Dermis blood vessel endothelial cell (primary cell): ENCODE data around the gene TUBB2B. TPM values are rescaled to one million over a fixed set of nuclear protein-coding genes. Genes with fewer than 3 reads are reported as not detected.

Experiments used
- DNase-seq: peaks from one replicate; pipeline ENCODE4 v3.0.0; 2010
- total RNA-seq: library from RNA; depleted of rRNA; stranded (reverse); fragments of >200 nt; gene quantifications from 2 replicates; pipeline ENCODE4 v1.2.3, GENCODE V29; 2014

TUBB2B gene
- total RNA-seq, 1 donor from 2014 or later, result 9.7 TPM

DNA sequence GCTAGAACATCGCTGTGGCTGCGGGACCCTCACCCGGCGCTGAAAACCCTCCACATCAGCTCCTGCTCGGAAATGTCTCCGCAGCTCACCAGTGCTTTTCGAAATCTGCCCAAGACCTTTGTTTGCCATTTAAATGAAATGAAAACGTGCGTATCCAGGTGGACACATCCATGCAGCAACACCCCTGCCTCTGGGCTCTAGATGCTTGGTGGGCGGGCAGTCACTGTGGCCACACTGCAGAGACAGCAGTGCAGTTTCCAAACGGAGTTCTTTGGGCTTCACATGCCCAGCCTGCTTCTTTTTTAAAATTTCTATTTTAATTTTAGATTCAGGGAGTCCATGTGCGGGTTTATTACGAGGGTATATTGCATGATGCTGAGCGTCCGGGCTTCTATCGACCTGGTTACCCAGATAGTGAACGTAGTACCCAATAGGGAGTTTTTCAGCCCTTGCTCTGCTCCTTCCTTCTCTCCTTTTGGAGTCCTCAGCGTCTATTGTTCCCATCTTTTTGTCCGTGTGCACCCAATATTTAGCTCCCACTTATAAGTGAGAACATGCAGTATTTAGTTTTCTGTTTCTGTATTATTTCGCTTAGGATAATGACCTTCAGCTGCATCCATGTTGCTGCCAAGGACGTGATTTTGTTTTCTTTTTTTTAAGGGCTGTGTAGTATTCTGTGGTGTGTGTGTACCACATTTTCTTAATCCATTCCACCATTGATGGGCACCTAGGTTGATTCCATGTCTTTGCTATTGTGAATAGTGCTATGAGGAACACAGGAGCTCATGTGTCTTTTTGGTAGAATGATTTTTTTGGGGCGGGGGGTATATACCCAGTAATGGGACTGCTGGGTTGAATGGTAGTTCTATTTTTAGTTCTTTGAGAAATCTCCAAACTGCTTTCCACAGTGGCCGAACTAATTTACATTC lies 4.8 kb upstream of the TUBB2B start:
- no peak for DNase-seq

DNA sequence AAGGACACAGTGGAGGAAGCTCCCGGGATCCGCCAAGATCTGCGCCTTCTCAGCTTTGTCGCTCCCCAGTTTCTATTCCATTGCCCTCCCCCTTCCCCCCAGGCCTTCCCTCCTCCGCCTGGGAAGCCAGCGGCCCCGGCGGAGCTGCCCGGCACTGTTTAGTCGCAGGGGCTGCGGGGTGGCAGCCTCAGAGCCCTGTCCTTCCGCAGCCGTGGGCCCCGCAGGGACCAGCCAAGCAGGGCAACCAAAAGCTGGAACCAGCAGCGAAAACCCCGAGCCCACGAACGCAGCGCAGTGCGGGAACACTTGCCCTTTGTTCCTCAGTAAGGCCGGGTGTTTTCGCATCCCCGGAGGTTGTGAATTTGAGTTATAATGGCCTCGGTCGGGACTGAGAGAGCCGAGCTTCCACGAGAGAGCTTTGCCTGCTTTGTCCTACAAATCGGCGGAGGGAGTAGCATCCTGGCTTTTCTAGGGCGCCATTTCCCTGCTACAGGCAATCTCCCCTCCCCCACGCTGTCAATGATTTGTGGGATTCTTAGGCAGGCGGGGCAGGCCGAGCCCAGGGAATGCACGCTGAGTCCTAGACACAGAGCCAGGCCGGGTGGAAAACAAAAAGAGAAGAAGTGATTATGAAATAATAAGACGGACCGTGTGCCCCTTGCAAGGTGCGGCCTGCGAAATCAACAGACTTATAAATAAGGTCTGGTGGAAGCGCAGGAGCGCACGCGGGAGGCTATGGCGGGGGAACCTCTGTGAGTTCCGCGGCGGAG lies 4.0 kb upstream of the TUBB2B start:
- DNase-seq, result peak; percentile 65

- peak; percentile 41 for DNase-seq
Observed at GRCh38 chr6:3230900-3231246, 3.4 kb upstream of the TUBB2B start.

- no peak for DNase-seq
Observed at GRCh38 chr6:3230256-3230882, 2.9 kb upstream of the TUBB2B start.

DNA sequence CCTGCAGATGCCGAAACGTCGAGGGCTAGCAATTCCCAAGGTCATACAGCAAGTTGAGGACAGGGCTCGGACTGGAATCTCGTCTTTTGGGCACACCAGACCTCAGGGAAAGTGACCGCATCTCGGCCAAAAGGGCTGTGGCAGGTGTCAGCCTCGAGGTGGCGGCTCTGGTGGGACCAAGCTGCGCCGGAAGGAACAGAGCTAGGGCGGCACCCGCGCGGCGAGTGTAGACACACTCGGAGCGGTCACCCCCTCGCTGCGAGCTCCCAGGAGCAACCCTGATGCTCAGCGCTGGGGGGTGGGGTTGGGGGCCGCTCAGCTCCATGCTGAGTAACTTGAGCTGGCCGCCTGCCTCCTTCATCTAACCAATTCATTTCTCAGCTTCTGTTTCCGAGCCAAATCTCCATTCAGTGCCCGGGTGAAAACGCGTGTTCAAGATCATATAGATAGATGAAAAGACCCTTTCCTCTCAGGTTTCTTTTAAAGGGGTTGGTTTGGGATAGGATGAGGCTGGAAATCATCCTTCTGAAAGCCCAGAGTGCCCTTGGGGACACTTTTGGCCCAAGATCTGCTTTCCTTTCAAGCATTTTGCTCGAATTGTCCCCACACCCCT lies 2.2 kb upstream of the TUBB2B start:
- no peak for DNase-seq

GRCh38 chr6:3228771-3229565 lies 1.5 kb upstream of the TUBB2B start:
- no peak for DNase-seq

- no peak for DNase-seq
Observed at GRCh38 chr6:3228046-3228671, 706 bp upstream of the TUBB2B start.

DNA sequence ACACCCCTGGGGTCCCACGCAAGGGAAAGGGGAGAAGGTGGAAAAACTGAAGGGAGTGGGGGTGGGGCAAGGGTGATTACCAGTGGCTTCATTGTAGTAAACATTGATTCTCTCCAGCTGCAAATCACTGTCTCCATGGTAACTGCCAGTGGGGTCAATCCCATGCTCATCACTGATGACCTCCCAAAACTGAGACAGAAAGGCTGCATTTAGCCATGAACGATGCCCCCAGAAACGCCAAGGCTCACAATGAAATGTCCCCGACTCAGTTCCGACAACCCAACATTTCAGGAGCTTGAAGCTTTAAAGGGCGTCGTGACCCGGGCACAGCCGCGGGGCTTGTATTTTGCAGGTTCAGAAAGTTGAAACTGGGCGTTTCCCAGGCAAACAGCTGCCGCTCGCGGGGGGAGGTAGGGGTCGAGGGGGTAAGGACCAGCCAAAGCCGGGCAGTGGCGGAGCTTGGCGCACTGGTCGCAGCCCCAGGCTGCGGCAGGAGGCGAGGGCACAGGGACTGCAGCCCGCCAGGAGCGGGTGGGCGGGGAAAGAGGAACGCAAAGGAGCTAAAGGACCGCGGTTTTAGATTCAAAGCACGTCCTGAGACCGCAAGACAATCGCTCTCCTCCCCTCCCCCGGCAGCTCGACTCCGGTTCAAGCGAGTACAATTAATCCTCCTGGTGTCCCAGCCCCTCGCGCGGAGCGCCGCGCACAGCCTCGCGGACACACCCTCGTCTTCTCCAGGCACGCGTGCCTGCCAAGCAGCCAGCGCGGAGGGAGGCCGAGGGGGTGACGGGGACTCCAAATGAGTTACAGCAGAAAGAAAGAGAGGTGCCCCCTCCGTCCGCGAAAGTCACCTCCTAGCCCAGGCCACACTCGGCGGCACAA lies 731 bp downstream of the TUBB2B start:
- peak; percentile 24 for DNase-seq

DNA sequence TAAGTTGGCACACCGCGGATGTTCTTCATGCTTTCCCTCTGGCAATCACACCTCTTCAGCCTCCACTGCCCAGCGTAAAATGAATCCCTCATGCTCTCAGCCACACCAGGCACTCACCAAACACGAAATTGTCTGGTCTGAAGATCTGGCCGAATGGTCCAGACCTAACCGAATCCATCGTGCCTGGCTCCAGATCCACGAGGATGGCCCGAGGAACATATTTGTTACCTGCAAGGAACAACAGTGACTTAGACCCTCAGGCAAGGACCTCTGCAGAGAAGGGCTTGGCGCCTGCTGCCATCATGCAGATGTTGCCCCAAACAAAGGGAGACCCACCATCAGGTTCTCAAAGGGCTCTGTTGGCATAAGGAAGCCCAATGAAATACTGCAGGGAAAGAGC lies 1.4 kb downstream of the TUBB2B start:
- DNase-seq, result no peak

GRCh38 chr6:3222506-3223038 lies 4.9 kb downstream of the TUBB2B start:
- DNase-seq, result no peak

DNA sequence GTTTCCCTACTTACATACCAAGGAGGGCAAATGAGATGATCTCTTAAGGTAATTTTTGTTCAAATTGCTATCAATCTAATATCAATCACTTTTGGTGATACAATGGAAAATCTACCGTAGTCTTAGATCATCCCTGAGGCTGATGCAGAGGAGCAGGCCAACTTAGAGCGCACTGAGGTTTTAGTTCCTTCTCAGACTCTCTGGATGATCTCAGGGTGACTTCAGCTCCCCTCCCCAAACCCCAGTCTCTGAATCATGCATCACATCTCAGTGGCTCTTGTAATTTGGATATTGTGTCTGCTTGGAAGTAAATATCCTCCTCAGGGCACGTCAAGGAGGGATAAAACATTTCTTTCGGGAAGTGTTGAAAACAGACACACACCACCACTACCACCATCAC lies 5.9 kb downstream of the TUBB2B start:
- DNase-seq, result no peak

GRCh38 chr6:3220366-3220765 lies 7.1 kb downstream of the TUBB2B start:
- DNase-seq, result no peak

DNA sequence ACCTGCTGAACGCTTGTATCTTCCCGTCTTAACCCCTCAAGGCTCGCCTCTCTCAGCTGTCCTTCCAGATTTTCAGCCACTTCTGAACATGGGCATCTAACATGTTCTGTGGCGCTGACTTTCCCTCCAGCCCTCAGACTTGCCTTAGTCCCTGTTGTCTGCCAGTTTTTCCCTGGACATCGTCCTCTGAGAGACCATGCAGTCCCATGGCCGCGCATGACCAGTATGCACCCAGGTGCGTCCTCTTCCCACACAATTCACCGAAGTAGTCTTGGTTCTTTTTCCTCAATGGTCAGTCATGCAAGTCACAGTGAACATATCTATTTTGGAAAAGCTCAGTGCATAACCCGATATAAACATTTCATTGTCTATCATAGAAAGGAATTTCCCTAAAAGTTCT lies 9.2 kb downstream of the TUBB2B start:
- DNase-seq, result no peak

- DNase-seq, result no peak
Observed at GRCh38 chr6:3217286-3217685, 10.2 kb downstream of the TUBB2B start.

DNA sequence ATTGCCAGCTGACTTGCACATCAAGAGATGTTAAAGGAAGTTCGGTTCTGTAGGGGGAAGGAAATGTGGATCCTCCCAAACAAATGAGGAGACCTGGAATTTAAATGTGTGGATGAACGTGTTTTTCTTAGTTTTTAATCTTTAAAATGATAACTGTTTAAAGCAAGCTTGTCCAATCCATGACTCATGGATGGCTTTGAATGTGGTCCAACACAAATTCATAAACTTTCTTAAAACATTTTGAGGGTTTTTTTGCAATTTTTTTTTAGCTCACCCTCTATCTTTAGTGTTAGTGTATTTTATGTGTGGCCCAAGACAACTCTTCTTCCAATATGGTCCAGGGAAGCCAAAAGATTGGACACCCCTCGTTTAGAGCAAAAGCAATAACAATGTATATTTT lies 12.6 kb downstream of the TUBB2B start:
- no peak for DNase-seq

DNA sequence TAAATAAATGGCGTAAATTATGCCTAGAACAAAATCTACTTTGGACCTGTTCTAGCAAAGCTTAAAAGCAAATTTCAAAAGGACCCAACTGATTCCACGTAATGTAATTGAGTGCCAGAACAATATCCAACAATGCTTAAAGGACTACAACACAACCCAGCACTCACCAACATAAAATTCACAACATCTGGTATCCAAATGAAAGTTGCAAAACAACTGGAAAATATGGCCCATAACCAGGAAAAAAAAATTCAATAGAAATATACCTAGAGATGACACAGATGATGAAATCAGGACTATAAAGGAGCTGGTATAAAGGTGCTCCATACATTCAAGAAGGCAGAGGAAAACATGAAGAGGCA lies 14.1 kb downstream of the TUBB2B start:
- no peak for DNase-seq

DNA sequence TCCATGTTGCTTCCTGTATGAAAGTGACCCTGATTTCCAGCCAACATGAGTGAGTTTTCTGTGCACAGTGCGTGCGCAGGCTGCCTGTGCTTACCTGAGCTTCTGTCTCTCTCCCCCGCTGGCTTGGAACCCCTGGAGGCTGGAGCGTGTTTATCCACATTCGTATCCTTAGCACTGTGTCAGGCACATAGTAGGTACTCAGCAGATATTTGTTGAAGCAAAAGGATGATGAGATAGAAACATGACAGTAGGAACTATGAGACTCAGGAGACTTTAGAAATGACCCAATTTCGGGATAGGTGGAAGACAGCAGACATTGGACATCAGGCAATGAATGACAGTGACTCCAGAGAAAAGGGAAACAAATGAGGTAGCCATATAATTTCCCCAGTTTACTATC lies 15.2 kb downstream of the TUBB2B start:
- DNase-seq, result no peak

DNA sequence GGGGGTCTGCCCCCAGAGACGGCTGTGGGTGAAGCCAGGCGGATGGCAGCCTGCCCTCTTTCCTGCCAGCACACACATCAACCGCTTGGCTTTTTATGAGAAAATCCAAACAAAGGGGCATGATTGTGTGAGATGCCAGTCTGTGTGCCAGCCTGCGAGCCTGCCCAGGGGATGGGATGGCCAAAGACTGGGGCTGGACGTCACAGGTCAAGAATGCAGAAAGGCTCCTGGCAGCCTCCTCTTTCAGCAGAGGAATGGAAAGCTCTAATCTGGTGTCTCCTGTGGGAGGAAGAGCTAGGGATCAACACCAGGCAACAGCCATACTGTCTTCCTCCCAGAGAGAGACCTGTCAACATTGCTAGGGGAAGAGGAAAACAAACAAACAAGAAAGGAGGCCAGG lies 15.8 kb downstream of the TUBB2B start:
- no peak for DNase-seq

DNA sequence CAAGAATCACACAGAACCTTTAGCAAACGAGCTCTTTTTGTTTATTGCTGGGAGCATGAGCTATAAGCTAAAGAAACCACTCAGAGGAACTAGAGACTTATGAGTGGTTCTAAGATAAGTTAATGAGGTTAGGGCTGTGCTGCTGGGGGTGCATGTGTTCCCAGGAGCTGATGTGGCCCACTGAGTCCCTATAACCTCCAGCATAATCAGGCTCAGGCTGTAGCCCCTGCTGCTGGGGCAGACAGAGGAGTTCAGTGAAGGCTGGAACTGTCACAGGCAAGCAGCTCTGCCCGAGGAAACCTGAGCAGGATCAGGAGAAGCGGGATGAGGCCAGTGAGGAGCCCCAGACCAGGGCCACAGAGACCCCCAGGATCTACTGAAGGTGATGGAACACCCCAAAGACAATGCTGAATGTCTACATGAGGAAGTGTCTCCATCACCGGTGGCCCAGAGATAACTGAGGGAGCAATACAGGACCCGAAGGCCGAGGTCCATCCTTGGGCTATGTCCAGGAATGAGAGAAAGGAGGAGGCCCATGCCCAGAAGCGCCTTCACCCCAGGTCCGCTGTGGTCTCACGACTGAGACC lies 17.3 kb downstream of the TUBB2B start:
- DNase-seq, result no peak
